Endodermal cell (in vitro differentiated cells): Measurements from ENCODE around the gene CASKIN2. TPM values are rescaled to one million over a fixed set of nuclear protein-coding genes. Genes with fewer than 3 reads are reported as not detected.
"Not testable (repeated sequence)": the region's sequence is repeated elsewhere in the genome, so short reads cannot be mapped to it uniquely, and the experiment has no call there.

Experiments used
- DNase-seq: peaks from one replicate; pipeline ENCODE4 v3.0.0-alpha.2; 2017
- H3K27ac ChIP-seq: 2 replicates; pipeline ENCODE4 v1.5.1; 2013; ENCODE audit warnings: mild to moderate bottlenecking, low read depth, low read length, moderate library complexity
- H3K27me3 ChIP-seq: 2 replicates; pipeline ENCODE4 v1.6.1; 2013; ENCODE audit warnings: mild to moderate bottlenecking, low read length, moderate library complexity; ENCODE audit not compliant: insufficient read depth, control insufficient read depth, poor library complexity, severe bottlenecking
- H3K36me3 ChIP-seq: 2 replicates; pipeline ENCODE4 v1.7.0; 2013; ENCODE audit warnings: mild to moderate bottlenecking, low read length, moderate library complexity; ENCODE audit not compliant: control insufficient read depth, insufficient read depth
- H3K4me1 ChIP-seq: one replicate; pipeline ENCODE4 v1.7.0; 2013; ENCODE audit warnings: low read length; ENCODE audit not compliant: control insufficient read depth, insufficient read depth
- H3K4me3 ChIP-seq: 2 replicates; pipeline ENCODE4 v1.5.1; 2013; ENCODE audit warnings: mild to moderate bottlenecking, low read length, moderate library complexity
- H3K9ac ChIP-seq: 2 replicates; pipeline ENCODE4 v1.6.1; 2013; ENCODE audit warnings: mild to moderate bottlenecking, low read length, moderate library complexity; ENCODE audit not compliant: poor library complexity, severe bottlenecking; ENCODE audit errors: extremely low read depth
- H3K9me3 ChIP-seq: 2 replicates; pipeline ENCODE4 v1.6.1; 2013; ENCODE audit warnings: mild to moderate bottlenecking, low read length, moderate library complexity; ENCODE audit not compliant: control insufficient read depth
- H3K27ac Mint-ChIP-seq: 2 replicates; pipeline ENCODE4 v1.8.0; 2020; ENCODE audit warnings: mixed read lengths
- H3K27me3 Mint-ChIP-seq: 2 replicates; pipeline ENCODE4 v1.8.0; 2021; ENCODE audit warnings: mild to moderate bottlenecking, mixed read lengths; ENCODE audit not compliant: insufficient read depth
- H3K36me3 Mint-ChIP-seq: 2 replicates; pipeline ENCODE4 v1.8.0; 2020; ENCODE audit warnings: low read depth, mixed read lengths
- H3K4me1 Mint-ChIP-seq: 2 replicates; pipeline ENCODE4 v1.8.0; 2020; ENCODE audit warnings: mixed read lengths
- H3K4me3 Mint-ChIP-seq: 2 replicates; pipeline ENCODE4 v1.8.0; 2020; ENCODE audit warnings: mild to moderate bottlenecking, moderate library complexity, mixed read lengths
- H3K9me3 Mint-ChIP-seq: 2 replicates; pipeline ENCODE4 v1.8.0; 2020; ENCODE audit warnings: mild to moderate bottlenecking, mixed read lengths
- WGBS, 2 experiments: methylation state at CpG; one replicate each; pipeline versions ENCODE4 v1.1.5 to v1.1.7; 2013; ENCODE audit warnings: missing lambda C conversion rate in 2 of 2, mixed read lengths in 1 of 2; ENCODE audit not compliant: insufficient coverage in 1 of 2, insufficient read length in 1 of 2; 5-methylcytosine and 5-hydroxymethylcytosine counted together
- total RNA-seq, 2 donors: library from RNA; stranded (reverse); fragmentation: NEBNext Ultra II Directional in 1 of 2; extraction: Animal tissue kit (Norgen Biotek cat#: 25700) in 1 of 2; gene quantifications; 2 replicates in 1 of 2; 3 replicates in 1 of 2; pipeline ENCODE4 v1.2.1, GENCODE V29; 2021
- TF ChIP-seq, protein P1 (sequence below): fragments of 200-600 bp; sonication (generic); conservative IDR thresholded peaks from 2 replicates; pipeline ENCODE4 v1.5.0; 2021; ENCODE audit warnings: antibody characterized with exemption, mild to moderate bottlenecking

The CASKIN2 gene
- total RNA-seq, 2 donors from 2014 or later = 26.4 to 31.0 TPM

DNA sequence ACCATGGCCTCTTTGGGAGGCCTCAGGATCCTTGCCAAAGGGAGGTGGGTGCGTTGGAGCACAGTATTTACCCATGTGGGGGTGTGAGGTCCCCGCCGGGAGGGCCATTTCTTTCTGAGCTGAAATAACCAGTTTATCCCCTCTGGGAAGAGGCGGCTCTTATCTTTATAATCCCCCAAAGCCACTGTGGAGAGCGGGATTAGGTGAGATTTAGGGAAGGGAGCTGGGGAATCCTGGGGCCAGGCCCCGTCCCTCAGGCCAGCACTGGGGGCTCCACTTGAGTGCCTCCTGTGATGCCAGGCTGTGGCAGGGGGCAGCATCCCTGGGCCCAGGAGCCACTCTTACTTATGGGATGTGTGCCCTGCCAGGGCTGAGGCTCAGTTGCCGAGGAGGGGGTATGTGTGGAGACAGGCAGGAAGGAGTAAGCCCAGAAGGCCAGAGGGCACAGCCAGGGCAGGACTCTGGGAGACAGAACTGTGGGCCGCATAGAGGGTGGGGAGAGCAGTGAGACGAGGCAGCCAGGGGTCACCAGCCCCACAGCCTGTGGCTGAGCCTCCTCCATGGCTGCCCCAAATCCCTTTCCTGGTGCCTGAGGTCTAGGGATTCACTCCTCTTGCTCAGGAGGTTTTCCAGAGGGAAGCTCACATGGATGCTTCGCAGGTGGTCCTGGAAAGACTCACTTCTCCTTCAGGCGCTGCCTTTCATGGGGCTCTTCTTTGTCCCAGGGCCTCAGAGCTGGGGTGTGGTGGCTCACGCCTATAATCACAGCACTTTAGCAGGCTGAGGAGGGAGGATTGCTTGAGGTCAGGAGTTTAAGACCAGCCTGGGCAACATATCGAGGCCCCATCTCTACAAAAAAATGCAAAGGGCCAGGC lies 33.9 kb downstream of the CASKIN2 start:
- Mint-ChIP-seq H3K27ac (peak overlapping the region; percentile 28), H3K4me1 (peaks cover 29% of the 10 kb centered on the region), H3K36me3 (peaks cover 25% of the 10 kb centered on the region), H3K9me3 (no peaks in the 10 kb centered on the region), H3K4me3 (no peak overlapping the region), H3K27me3 (peaks cover 80% of the 10 kb centered on the region)
- Histone ChIP-seq H3K9ac (no peak overlapping the region), H3K36me3 (peaks cover 4% of the 10 kb centered on the region), H3K4me3 (no peak overlapping the region), H3K27me3 (peaks cover 76% of the 10 kb centered on the region), H3K4me1 (peaks cover 7% of the 10 kb centered on the region), H3K27ac (no peak overlapping the region), H3K9me3 (no peaks in the 10 kb centered on the region)
- TF ChIP-seq, protein P1, sequence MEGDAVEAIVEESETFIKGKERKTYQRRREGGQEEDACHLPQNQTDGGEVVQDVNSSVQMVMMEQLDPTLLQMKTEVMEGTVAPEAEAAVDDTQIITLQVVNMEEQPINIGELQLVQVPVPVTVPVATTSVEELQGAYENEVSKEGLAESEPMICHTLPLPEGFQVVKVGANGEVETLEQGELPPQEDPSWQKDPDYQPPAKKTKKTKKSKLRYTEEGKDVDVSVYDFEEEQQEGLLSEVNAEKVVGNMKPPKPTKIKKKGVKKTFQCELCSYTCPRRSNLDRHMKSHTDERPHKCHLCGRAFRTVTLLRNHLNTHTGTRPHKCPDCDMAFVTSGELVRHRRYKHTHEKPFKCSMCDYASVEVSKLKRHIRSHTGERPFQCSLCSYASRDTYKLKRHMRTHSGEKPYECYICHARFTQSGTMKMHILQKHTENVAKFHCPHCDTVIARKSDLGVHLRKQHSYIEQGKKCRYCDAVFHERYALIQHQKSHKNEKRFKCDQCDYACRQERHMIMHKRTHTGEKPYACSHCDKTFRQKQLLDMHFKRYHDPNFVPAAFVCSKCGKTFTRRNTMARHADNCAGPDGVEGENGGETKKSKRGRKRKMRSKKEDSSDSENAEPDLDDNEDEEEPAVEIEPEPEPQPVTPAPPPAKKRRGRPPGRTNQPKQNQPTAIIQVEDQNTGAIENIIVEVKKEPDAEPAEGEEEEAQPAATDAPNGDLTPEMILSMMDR = no peak
- WGBS, 2 experiments = 58 to 76% methylated on average over 6 to 13 of the region's 13 CpGs
- DNase-seq = peak; percentile 79

DNA sequence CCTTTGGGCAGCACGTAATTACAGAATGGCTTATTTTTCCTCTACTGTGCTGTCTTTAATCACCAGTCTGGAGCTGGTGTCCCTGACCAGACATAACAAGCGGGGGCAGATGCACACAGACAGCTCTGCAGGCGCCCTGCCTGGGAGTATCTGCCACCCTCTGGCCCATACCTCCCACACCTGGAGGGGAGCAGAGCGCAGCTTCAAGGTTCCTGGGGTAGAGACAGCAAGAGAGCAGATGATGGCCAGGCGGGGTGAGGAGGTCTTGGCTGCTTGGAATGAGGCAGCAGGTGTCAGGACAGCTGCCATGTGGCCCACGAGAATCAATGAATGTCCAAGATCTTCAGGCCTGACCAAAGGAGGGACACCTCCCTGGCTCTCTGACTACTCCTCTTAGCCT lies 35.1 kb downstream of the CASKIN2 start:
- Histone ChIP-seq H3K27ac (no peak overlapping the region), H3K4me3 (no peak overlapping the region), H3K27me3 (peaks cover 84% of the 10 kb centered on the region), H3K9ac (no peak overlapping the region), H3K4me1 (peaks cover 7% of the 10 kb centered on the region), H3K9me3 (no peaks in the 10 kb centered on the region), H3K36me3 (peaks cover 4% of the 10 kb centered on the region)
- H3K9me3 Mint-ChIP-seq = no peaks in the 10 kb centered on the region
- DNase-seq = peak; percentile 44
- 92 to 93% methylated on average over 5 to 6 of the region's 6 CpGs for WGBS, 2 experiments
- peaks cover 29% of the 10 kb centered on the region for H3K4me1 Mint-ChIP-seq
- peaks cover 86% of the 10 kb centered on the region for H3K27me3 Mint-ChIP-seq
- TF ChIP-seq, protein P1 = no peak
- H3K4me3 Mint-ChIP-seq = no peak overlapping the region
- H3K36me3 Mint-ChIP-seq = peaks cover 25% of the 10 kb centered on the region
- H3K27ac Mint-ChIP-seq = no peak overlapping the region

DNA sequence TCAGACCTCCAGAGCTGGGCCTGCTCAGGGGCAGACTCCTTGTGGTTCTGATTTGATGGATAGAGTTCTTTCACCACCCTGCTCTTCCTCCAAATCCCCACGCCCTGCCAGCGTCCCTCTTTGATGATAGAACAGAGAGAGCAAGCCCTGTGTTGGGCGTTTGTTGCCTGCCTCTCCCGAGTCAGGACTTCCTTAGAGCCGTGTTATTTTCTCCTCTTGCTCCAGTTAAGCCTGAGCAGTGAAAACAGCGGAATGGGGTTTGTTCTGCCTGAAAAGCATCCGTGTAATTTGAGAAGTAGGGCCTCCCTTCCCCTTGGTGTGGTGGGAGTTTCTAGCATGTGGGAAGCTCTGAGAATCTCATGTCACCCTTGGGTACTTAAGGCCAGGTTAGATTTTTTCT lies 36.8 kb downstream of the CASKIN2 start:
- peaks cover 6% of the 10 kb centered on the region for H3K36me3 ChIP-seq
- H3K9me3 ChIP-seq = no peaks in the 10 kb centered on the region
- no peak overlapping the region for H3K4me3 ChIP-seq
- 49 to 76% methylated on average over 5 to 7 of the region's 7 CpGs for WGBS, 2 experiments
- TF ChIP-seq, protein P1 = no peak
- peaks cover 25% of the 10 kb centered on the region for H3K36me3 Mint-ChIP-seq
- no peak overlapping the region for H3K4me3 Mint-ChIP-seq
- peak overlapping the region; percentile 40 for H3K27ac ChIP-seq
- H3K27ac Mint-ChIP-seq = no peak overlapping the region
- H3K4me1 ChIP-seq = peaks cover 7% of the 10 kb centered on the region
- peaks cover 66% of the 10 kb centered on the region for H3K27me3 ChIP-seq
- H3K9me3 Mint-ChIP-seq = no peaks in the 10 kb centered on the region
- peak; percentile 48 for DNase-seq
- H3K27me3 Mint-ChIP-seq = peaks cover 68% of the 10 kb centered on the region
- no peak overlapping the region for H3K9ac ChIP-seq
- H3K4me1 Mint-ChIP-seq = peaks cover 29% of the 10 kb centered on the region

DNA sequence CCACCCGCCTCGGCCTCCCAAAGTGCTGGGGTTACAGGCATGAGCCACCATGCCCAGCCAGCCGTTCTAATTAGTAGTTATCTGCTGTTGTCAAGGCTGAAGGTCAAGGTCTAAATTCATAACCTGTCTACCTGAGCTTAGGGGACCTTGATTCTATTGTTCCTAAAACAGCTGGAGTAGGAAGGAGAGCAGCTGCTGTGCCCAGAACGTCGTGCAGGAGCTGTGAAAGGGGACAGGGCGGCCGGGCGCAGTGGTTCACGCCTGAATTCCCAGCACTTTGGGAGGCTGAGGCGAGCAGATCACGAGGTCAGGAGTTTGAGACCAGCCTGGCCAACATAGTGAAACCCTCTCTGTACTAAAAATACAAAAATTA lies 37.9 kb downstream of the CASKIN2 start:
- H3K9me3 Mint-ChIP-seq, H3K9me3 ChIP-seq, H3K9ac ChIP-seq, H3K27ac ChIP-seq, H3K36me3 ChIP-seq, H3K27ac Mint-ChIP-seq, H3K4me3 Mint-ChIP-seq, H3K4me1 ChIP-seq, H3K4me3 ChIP-seq: not testable (repeated sequence)
- H3K27me3 Mint-ChIP-seq = peaks cover 58% of the 10 kb centered on the region
- 91 to 98% methylated on average over 11 of the region's 11 CpGs for WGBS, 2 experiments
- peaks cover 56% of the 10 kb centered on the region for H3K27me3 ChIP-seq
- peaks cover 29% of the 10 kb centered on the region for H3K4me1 Mint-ChIP-seq
- peaks cover 28% of the 10 kb centered on the region for H3K36me3 Mint-ChIP-seq
- peak; percentile 28 for DNase-seq
